Aorta (tissue), 5 donors: ENCODE measurements around the gene FAM53C. TPM values are rescaled to one million over a fixed set of nuclear protein-coding genes. Genes with fewer than 3 reads are reported as not detected.
A peak's percentile ranks its signal among the peaks of the same experiment; 100 is the strongest.

Source experiments
- ATAC-seq: fragments of 200-7000 bp; cut with Tn5 transposase; one replicate; pipeline ENCODE4 v1.9.1; 2022; ENCODE audit warnings: moderate library complexity; ENCODE audit not compliant: low FRiP score
- DNase-seq, 2 donors: peaks; one replicate each; pipeline ENCODE4 v3.0.0-alpha.2; 2020
- H3K27ac ChIP-seq, 2 donors: one replicate each; pipeline ENCODE4 v1.5.1; 2013; ENCODE audit warnings: low read length in 2 of 2, mild to moderate bottlenecking in 2 of 2, moderate library complexity in 2 of 2, control low read depth in 1 of 2, inconsistent platforms in 1 of 2, low read depth in 1 of 2
- H3K27me3 ChIP-seq, 2 donors: one replicate each; pipeline ENCODE4 v1.6.1; 2013; ENCODE audit warnings: control low read depth in 1 of 2, low read length in 1 of 2, mild to moderate bottlenecking in 1 of 2, moderate library complexity in 1 of 2; ENCODE audit not compliant: insufficient read depth in 2 of 2, control insufficient read depth in 1 of 2
- H3K36me3 ChIP-seq, 2 donors: one replicate each; pipeline ENCODE4 v1.6.1; 2013; ENCODE audit warnings: control low read depth in 1 of 2, low read length in 1 of 2, mild to moderate bottlenecking in 1 of 2; ENCODE audit not compliant: insufficient read depth in 2 of 2, control insufficient read depth in 1 of 2
- H3K4me1 ChIP-seq, 2 donors: one replicate each; pipeline ENCODE4 v1.6.1; 2013; ENCODE audit warnings: low read length in 2 of 2, control low read depth in 1 of 2, mild to moderate bottlenecking in 1 of 2, moderate library complexity in 1 of 2; ENCODE audit not compliant: insufficient read depth in 2 of 2, control insufficient read depth in 1 of 2
- H3K4me3 ChIP-seq, 2 donors: one replicate each; pipeline ENCODE4 v1.5.1; 2013; ENCODE audit warnings: low read length in 2 of 2, control low read depth in 1 of 2, mild to moderate bottlenecking in 1 of 2
- H3K9me3 ChIP-seq: one replicate; pipeline ENCODE4 v1.6.1; 2013; ENCODE audit warnings: mild to moderate bottlenecking, low read length; ENCODE audit not compliant: control insufficient read depth
- WGBS, 2 donors: extraction: QIAGEN DNeasy Blood & Tissue Kit; methylation state at CpG; one replicate each; pipeline ENCODE4 v1.1.7; 2013; 5-methylcytosine and 5-hydroxymethylcytosine counted together
- intact Hi-C, 2 donors: fragments of 100-400 bp; cut with DNase I; formaldehyde crosslinking; loops; one replicate each; pipeline versions ENCODE4 v1.14.2 to v1.15.0; 2022
- polyA plus RNA-seq, 2 donors: library from polyadenylated mRNA; stranded (reverse); fragments of 200-250 nt; gene quantifications; one replicate each; pipeline ENCODE4 v1.2.3, GENCODE V29; 2013
- total RNA-seq, 2 donors: library from RNA; stranded (reverse); fragmentation: NEBNext Ultra II Directional; extraction: Animal tissue kit (Norgen Biotek cat#: 25700); gene quantifications; one replicate each; pipeline ENCODE4 v1.2.1, GENCODE V29; 2021
- donor health status: healthy with polysubstance abuse.
- donor health status: Bipolar disorder and iron deficiency.
- donor health status: DM: no; HTN: no; CAD: no.
- donor health status: DM: no; HTN: no; CAD: no.
- donor health status: DM: yes; HTN: yes; CAD: no.

Gene FAM53C
- total and polyA plus RNA-seq, 4 donors = 9.9 to 26.7 (median 20.3) TPM

GRCh38 chr5:138344887-138345622 lies 7.0 kb downstream of the FAM53C start:
- peaks cover 4 to 5% of the 10 kb centered on the region in 2 donors for H3K36me3 ChIP-seq
- H3K4me3 ChIP-seq = no peak overlapping the region
- WGBS, 2 donors = 94 to 95% methylated on average over 32 of the region's 32 CpGs
- no peak for DNase-seq
- H3K27me3 ChIP-seq = no peaks in the 10 kb centered on the region
- intact Hi-C loops = no loop called here
- no peaks in the 10 kb centered on the region for H3K4me1 ChIP-seq
- H3K9me3 ChIP-seq = no peaks in the 10 kb centered on the region
- no peak for ATAC-seq
- H3K27ac ChIP-seq = no peak overlapping the region

- H3K27ac ChIP-seq = no peak overlapping the region
- H3K36me3 ChIP-seq = peaks cover 4% of the 10 kb centered on the region in 2 donors
- no peaks in the 10 kb centered on the region for H3K27me3 ChIP-seq
- intact Hi-C loops = no loop called here
- peaks cover 0 to 3% of the 10 kb centered on the region in 2 donors for H3K4me1 ChIP-seq
- H3K4me3 ChIP-seq = no peak overlapping the region
- no peak for DNase-seq
- 92 to 94% methylated on average over 14 of the region's 14 CpGs for WGBS, 2 donors
- H3K9me3 ChIP-seq = no peaks in the 10 kb centered on the region
- ATAC-seq = no peak
Observed at GRCh38 chr5:138346889-138347288, 8.8 kb downstream of the FAM53C start.

- H3K27me3 ChIP-seq = no peaks in the 10 kb centered on the region
- peaks cover 1 to 3% of the 10 kb centered on the region in 2 donors for H3K4me1 ChIP-seq
- H3K36me3 ChIP-seq = peaks cover 4% of the 10 kb centered on the region in 2 donors
- no peaks in the 10 kb centered on the region for H3K9me3 ChIP-seq
- H3K4me3 ChIP-seq = no peak overlapping the region
- DNase-seq (no peak), ATAC-seq (no peak)
- 0 to 4% methylated on average over 1 of the region's 1 CpG for WGBS, 2 donors
- H3K27ac ChIP-seq = peak overlapping the region in 1 of 2 donors; percentile 50
- intact Hi-C loops = no loop called here
Observed at GRCh38 chr5:138349852-138350562, 11.9 kb downstream of the FAM53C start.

- Histone ChIP-seq H3K4me3 (no peak overlapping the region), H3K9me3 (no peaks in the 10 kb centered on the region), H3K27me3 (no peaks in the 10 kb centered on the region), H3K27ac (peak overlapping the region in 1 of 2 donors; percentile 21), H3K36me3 (peaks cover 4% of the 10 kb centered on the region in 2 donors), H3K4me1 (peaks cover 2 to 6% of the 10 kb centered on the region in 2 donors)
- intact Hi-C loops = no loop called here
- DNase-seq = no peak
- no peak for ATAC-seq
Observed at GRCh38 chr5:138350563-138350890, 12.5 kb downstream of the FAM53C start.

GRCh38 chr5:138351056-138351455 lies 13.0 kb downstream of the FAM53C start:
- WGBS, 2 donors = 74 to 82% methylated on average over 1 of the region's 1 CpG
- H3K4me1 ChIP-seq = peaks cover 2 to 6% of the 10 kb centered on the region in 2 donors

GRCh38 chr5:138351517-138351916 lies 13.5 kb downstream of the FAM53C start:
- no peak for DNase-seq
- H3K4me3 ChIP-seq = no peak overlapping the region
- peaks cover 2 to 6% of the 10 kb centered on the region in 2 donors for H3K4me1 ChIP-seq
- H3K9me3 ChIP-seq = no peaks in the 10 kb centered on the region
- no peaks in the 10 kb centered on the region for H3K27me3 ChIP-seq
- H3K36me3 ChIP-seq = peaks cover 4% of the 10 kb centered on the region in 2 donors
- intact Hi-C loops = no loop called here
- peak overlapping the region in 1 of 2 donors; percentile 44 for H3K27ac ChIP-seq
- no peak for ATAC-seq

More at GRCh38 chr5:138351056-138351455, 13.0 kb downstream of the FAM53C start:
- no peak for ATAC-seq
- Histone ChIP-seq H3K27ac (peak overlapping the region in 1 of 2 donors; percentile 44), H3K36me3 (peaks cover 4% of the 10 kb centered on the region in 2 donors), H3K4me3 (no peak overlapping the region), H3K9me3 (no peaks in the 10 kb centered on the region), H3K27me3 (no peaks in the 10 kb centered on the region)
- intact Hi-C loops = no loop called here
- no peak for DNase-seq

- Histone ChIP-seq H3K4me1 (peaks cover 2 to 6% of the 10 kb centered on the region in 2 donors), H3K27ac (peak within 1 kb of the TSS; percentile 66 to 81), H3K9me3 (no peaks in the 10 kb centered on the region), H3K36me3 (peaks cover 0 to 2% of the 10 kb centered on the region in 2 donors), H3K27me3 (no peaks in the 10 kb centered on the region), H3K4me3 (peak within 1 kb of the TSS; percentile 66 to 94)
- intact Hi-C loops = no loop called here
- peak; percentile 94 for ATAC-seq
- 7 to 10% methylated on average over 22 to 30 of the region's 30 CpGs for WGBS, 2 donors
- DNase-seq = peak; percentile 87 to 95
Observed at GRCh38 chr5:138352071-138352721, 14.1 kb downstream of the FAM53C start, which contains the start of gene KDM3B. TSS of gene KDM3B (plus strand) at chr5:138352685. CDS start at chr5:138352796, 111 bp downstream.

GRCh38 chr5:138352722-138353559 lies 14.9 kb downstream of the FAM53C start:
- WGBS, 2 donors = 0% methylated on average over 50 to 88 of the region's 88 CpGs

More at GRCh38 chr5:138352722-138353559, 14.9 kb downstream of the FAM53C start:
- Histone ChIP-seq H3K36me3 (no peaks in the 10 kb centered on the region), H3K27ac (peak overlapping the region; percentile 66 to 81), H3K9me3 (no peaks in the 10 kb centered on the region), H3K4me1 (peaks cover 2 to 6% of the 10 kb centered on the region in 2 donors), H3K4me3 (peak overlapping the region; percentile 66 to 94), H3K27me3 (no peaks in the 10 kb centered on the region)
- ATAC-seq = peak; percentile 73
- intact Hi-C loops = no loop called here
- peak; percentile 77 to 88 for DNase-seq
